Measurements from ENCODE around the gene RAPGEF1. TPM values are rescaled to one million over a fixed set of nuclear protein-coding genes. Genes with fewer than 3 reads are reported as not detected.

The RAPGEF1 gene
- total and polyA plus RNA-seq, 2 donors (not counting 3 experiments of a cell fraction or from before 2014, with no cell fraction given): 50.0 to 124 TPM

DNA sequence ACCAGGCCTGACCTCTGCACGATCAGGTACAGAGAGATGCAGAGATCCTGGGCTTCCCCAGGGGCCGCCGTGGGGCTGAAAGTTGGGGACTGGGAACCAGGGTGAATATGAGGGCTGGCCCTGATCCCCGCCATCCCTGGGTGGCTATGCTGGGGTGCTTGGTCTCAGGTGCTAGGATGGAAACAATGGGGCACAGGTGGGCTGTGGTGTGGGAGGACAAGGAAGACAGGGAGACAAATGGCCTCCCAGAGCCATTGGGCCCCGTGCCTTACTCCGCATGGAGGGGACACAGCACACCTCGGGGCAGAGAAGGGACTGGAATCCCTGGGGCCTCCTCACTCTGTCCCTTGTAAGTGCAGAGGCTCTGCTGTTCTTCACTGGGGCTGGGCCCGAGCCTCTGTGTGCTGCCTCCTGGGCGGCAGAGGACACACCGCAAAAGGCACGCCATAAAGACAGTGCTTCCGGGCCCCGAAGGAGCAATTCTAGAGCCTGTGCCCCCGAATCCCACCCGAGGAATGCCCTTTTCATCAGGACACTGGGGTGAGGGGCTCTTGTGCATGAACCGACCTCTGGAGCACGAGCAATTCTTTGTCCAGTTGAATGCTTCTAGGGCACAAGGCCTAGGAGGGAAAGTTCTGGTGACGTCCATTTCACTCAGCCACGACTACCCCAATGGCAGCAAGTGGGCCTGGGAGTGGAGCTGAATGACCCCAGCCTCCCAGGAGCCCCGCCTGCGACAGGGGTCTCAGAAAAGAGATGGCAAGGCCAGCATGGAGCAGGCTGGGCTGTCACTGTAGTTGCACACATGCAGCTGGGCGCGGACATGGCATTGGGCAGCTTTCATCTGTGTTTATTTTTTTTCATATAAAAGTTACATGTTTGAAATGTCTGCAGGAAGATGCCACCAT lies 163.7 kb downstream of the RAPGEF1 start:
- no TSS peak for BruUV-seq (replicated peaks)
- no peaks in the 10 kb centered on the region for H3K79me2 ChIP-seq (ENCODE audit: control insufficient read depth, insufficient read depth, low read length)
- H3K27me3 ChIP-seq (ENCODE audit: control insufficient read depth in 2 of 2, insufficient read depth in 2 of 2, low read length in 2 of 2): no peaks in the 10 kb centered on the region
- no peaks in the 10 kb centered on the region for H3K9me3 ChIP-seq (replicated peaks; ENCODE audit: control insufficient read depth, insufficient read depth, low read length)
- peaks cover 15 to 37% of the 10 kb centered on the region in 2 experiments for H3K36me3 ChIP-seq (ENCODE audit: control insufficient read depth in 2 of 2, extremely low read depth in 1 of 2, insufficient read depth in 2 of 2, low read length in 2 of 2)
- no peaks in the 10 kb centered on the region for H4K20me1 ChIP-seq (replicated peaks; ENCODE audit: control insufficient read depth, extremely low read depth, insufficient read depth, low read length)
- no peak for TF ChIP-seq FOS (IDR thresholded peaks at IDR 0.05; ENCODE audit: borderline replicate concordance, insufficient read depth, low read length)
- no peaks in the 10 kb centered on the region for H3K4me1 ChIP-seq (ENCODE audit: control insufficient read depth, extremely low read depth, insufficient read depth, low read length)
- CTCF ChIA-PET: no interaction called here
- H3K4me3 ChIP-seq (replicated peaks in 1 of 3; ENCODE audit: insufficient read depth in 1 of 3, low read depth in 1 of 3, low read length in 3 of 3): no peak overlapping the region
- DNase-seq (ENCODE audit: low read depth, low spot score): no peak
- no peak overlapping the region for H2AFZ ChIP-seq (ENCODE audit: low read depth, low read length)
- intact Hi-C loops (cut with micrococcal nuclease) (no loop called here), dilution Hi-C loops (cut with MboI; ENCODE audit: extremely low pct_ligation_motif_present, low sequenced_read_pairs) (no loop called here)
- POLR2A ChIA-PET: no interaction called here
- H3K27ac ChIP-seq (ENCODE audit: insufficient read depth, low read depth, low read length): no peak overlapping the region
- FAIRE-seq: no peak
- H3K9ac ChIP-seq (replicated peaks; ENCODE audit: extremely low read depth, insufficient read depth, low read length): no peak overlapping the region
- H3K9me1 ChIP-seq (replicated peaks; ENCODE audit: control insufficient read depth, extremely low read depth, insufficient read depth, low read length): no peaks in the 10 kb centered on the region
- no peak overlapping the region for H3K4me2 ChIP-seq (ENCODE audit: insufficient read depth, low read length)

DNA sequence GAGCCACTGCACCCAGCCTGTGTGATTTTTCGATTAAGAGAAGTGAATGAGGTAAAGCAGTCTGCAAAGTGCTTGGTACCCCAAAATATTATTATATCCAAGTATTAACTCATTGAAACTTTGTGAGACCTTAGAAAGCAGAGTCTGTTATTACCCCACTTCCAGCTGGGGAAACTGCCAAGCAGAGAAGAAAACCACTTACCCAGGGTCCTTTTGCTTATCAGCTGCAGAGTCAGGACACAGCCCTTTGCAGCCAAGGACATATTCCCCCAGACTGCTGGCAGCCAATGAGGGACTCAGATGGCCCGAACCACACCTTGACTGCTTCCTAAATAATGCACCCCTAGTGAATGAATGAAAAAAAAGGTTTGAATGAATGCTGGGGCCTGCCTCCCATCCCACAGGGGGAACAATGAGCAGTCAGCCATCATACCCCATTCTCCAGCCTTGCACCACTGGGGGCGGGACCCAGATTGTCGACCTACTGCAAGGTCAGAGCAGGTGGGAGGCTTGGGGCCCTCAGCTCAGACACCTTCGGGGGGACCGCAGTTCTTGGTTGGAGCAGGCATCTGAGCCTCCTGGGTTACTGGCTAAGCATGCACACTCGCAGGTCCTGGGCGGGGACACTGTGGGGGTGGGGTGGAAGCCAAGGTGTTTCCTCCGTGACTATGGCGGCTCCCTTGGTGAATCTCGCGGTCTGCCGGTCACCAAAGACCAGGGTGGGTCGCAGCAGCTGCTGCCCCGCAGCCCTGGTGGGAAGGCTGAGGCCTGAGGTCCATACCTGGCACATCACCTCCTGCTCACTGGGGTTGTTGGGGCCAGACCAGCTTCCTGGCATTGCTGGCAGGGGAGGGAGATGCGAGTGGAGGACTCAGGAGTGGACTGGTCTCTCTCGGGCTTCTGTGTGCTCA lies 164.9 kb downstream of the RAPGEF1 start:
- no peak for FAIRE-seq

More for the DNA sequence above, 164.9 kb downstream of the RAPGEF1 start:
- Histone ChIP-seq H3K36me3 (ENCODE audit: control insufficient read depth in 2 of 2, extremely low read depth in 1 of 2, insufficient read depth in 2 of 2, low read length in 2 of 2) (peaks cover 12 to 32% of the 10 kb centered on the region in 2 experiments), H3K4me1 (ENCODE audit: control insufficient read depth, extremely low read depth, insufficient read depth, low read length) (no peaks in the 10 kb centered on the region), H3K79me2 (ENCODE audit: control insufficient read depth, insufficient read depth, low read length) (no peaks in the 10 kb centered on the region), H3K27me3 (ENCODE audit: control insufficient read depth in 2 of 2, insufficient read depth in 2 of 2, low read length in 2 of 2) (no peaks in the 10 kb centered on the region), H4K20me1 (replicated peaks; ENCODE audit: control insufficient read depth, extremely low read depth, insufficient read depth, low read length) (no peaks in the 10 kb centered on the region), H3K27ac (ENCODE audit: insufficient read depth, low read depth, low read length) (no peak overlapping the region), H3K9me1 (replicated peaks; ENCODE audit: control insufficient read depth, extremely low read depth, insufficient read depth, low read length) (no peaks in the 10 kb centered on the region), H3K4me2 (ENCODE audit: insufficient read depth, low read length) (no peak overlapping the region), H3K9me3 (replicated peaks; ENCODE audit: control insufficient read depth, insufficient read depth, low read length) (no peaks in the 10 kb centered on the region), H2AFZ (ENCODE audit: low read depth, low read length) (no peak overlapping the region), H3K9ac (replicated peaks; ENCODE audit: extremely low read depth, insufficient read depth, low read length) (no peak overlapping the region), H3K4me3 (replicated peaks in 1 of 3; ENCODE audit: insufficient read depth in 1 of 3, low read depth in 1 of 3, low read length in 3 of 3) (no peak overlapping the region)
- CTCF ChIA-PET: no interaction called here
- no TSS peak for BruUV-seq (replicated peaks)
- intact Hi-C loops (cut with micrococcal nuclease) (no loop called here), dilution Hi-C loops (cut with MboI; ENCODE audit: extremely low pct_ligation_motif_present, low sequenced_read_pairs) (no loop called here)
- POLR2A ChIA-PET: no interaction called here
- no peak for TF ChIP-seq EZH2 (IDR thresholded peaks at IDR 0.05; ENCODE audit: borderline replicate concordance, low read depth, low read length, severe bottlenecking)
- TF ChIP-seq GATA2 (IDR thresholded peaks at IDR 0.05; ENCODE audit: insufficient read depth, insufficient read length, low read depth, low read length): no peak
- no peak for TF ChIP-seq JUN (IDR thresholded peaks at IDR 0.05; ENCODE audit: borderline replicate concordance, insufficient read depth, insufficient read length, low read depth)
- no peak for TF ChIP-seq FOS (IDR thresholded peaks at IDR 0.05; ENCODE audit: borderline replicate concordance, insufficient read depth, low read length)
- no peak for DNase-seq (ENCODE audit: low read depth, low spot score)
